HUES64 (cell line): Measurements from ENCODE around the gene CCZ1.
"Not testable (repeated sequence)": the region's sequence is repeated elsewhere in the genome, so short reads cannot be mapped to it uniquely, and the experiment has no call there.

ENCODE experiments used
- H3K27ac ChIP-seq: 2 replicates; pipeline ENCODE4 v1.7.0; 2013; ENCODE audit warnings: low read depth, low read length, inconsistent platforms
- H3K27me3 ChIP-seq: 2 replicates; pipeline ENCODE4 v1.6.1; 2013; ENCODE audit warnings: mild to moderate bottlenecking, low read length; ENCODE audit not compliant: insufficient read depth
- H3K36me3 ChIP-seq: 2 replicates; pipeline ENCODE4 v1.6.1; 2013; ENCODE audit warnings: mild to moderate bottlenecking, low read length; ENCODE audit not compliant: insufficient read depth
- H3K4me1 ChIP-seq: 2 replicates; pipeline ENCODE4 v1.6.1; 2013; ENCODE audit warnings: mild to moderate bottlenecking, low read length, moderate library complexity; ENCODE audit not compliant: insufficient read depth
- H3K4me3 ChIP-seq: 2 replicates; pipeline ENCODE4 v1.5.1; 2013; ENCODE audit warnings: mild to moderate bottlenecking, low read length, moderate library complexity
- H3K9ac ChIP-seq: 2 replicates; pipeline ENCODE4 v1.6.1; 2013; ENCODE audit warnings: mild to moderate bottlenecking, low read depth, low read length
- H3K9me3 ChIP-seq: 2 replicates; pipeline ENCODE4 v1.6.1; 2013; ENCODE audit warnings: low read depth, low read length; ENCODE audit not compliant: insufficient read depth
- WGBS: fragments of 150-250, 120-280 bp; methylation state at CpG from one replicate; pipeline ENCODE4 v1.1.7; 2013; ENCODE audit warnings: missing lambda C conversion rate; 5-methylcytosine and 5-hydroxymethylcytosine counted together

CCZ1 gene

DNA sequence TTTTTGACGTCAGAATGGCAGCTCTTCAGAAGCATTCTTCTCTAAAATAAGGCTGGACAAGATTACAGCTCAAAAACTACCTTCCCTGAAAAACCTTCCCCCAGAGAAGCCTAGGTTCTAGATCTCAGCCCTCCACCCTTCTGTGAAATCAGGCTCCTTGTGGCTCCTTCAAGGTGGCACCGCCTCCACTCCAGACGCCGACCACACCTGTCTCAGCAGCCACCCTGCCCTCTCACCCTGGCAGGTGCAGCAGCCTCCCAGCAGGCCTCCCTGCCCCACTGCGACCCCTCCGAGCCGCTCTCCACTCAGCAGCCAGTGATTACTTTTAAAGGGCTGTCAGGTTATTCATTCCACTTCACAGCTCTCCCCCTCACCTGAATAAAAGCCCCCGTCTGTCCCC lies 75.0 kb downstream of the CCZ1 start:
- not testable (repeated sequence) for H3K36me3 ChIP-seq, H3K27ac ChIP-seq, H3K4me3 ChIP-seq, H3K4me1 ChIP-seq, H3K27me3 ChIP-seq, H3K9me3 ChIP-seq, H3K9ac ChIP-seq
- WGBS = no CpG with 5 or more reads among the region's 8 CpGs
